Measurements from ENCODE around the gene FOXN1. TPM values are rescaled to one million over a fixed set of nuclear protein-coding genes. Genes with fewer than 3 reads are reported as not detected.

The FOXN1 gene
- polyA plus RNA-seq, 4 donors: 0.47 to 0.62 (median 0.61) TPM

DNA sequence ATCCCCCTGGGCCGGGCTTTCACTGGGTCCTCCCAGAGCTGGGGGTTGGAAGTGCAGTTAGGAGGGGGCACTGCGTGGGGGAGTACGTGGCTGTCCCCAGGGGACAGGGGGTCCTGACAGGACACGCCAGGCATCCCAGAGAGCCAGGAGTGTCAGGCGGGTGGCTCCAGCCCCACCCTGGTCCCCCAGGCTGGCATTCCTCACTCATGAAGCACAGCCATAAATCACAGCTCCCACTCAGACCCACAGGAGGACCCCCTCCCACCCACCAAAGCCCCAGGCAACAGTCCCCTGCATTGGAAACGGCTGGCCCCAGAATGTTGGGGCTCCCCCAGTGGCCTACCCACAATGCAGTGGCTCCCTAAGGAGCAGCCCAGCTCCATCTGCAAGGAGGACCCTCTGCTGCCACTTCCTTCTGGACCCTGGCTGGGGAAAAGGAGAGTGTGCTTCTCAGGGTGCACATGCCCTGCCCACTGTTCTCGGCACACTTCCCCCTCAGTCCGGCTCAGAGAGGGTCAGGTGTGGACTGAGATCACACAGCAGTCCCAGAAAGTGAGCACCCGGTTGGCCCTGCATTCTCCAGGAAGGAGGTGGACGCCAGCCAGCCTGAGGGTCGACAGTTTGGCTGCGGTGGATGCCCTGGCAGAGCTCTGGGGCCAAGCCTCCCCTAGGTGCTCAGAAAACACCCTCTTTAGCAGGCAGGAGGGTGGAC, 7.3 kb upstream of the FOXN1 start:
- DNase-seq (ENCODE audit: low read depth in 4 of 4, low spot score in 3 of 4): no peak

DNA sequence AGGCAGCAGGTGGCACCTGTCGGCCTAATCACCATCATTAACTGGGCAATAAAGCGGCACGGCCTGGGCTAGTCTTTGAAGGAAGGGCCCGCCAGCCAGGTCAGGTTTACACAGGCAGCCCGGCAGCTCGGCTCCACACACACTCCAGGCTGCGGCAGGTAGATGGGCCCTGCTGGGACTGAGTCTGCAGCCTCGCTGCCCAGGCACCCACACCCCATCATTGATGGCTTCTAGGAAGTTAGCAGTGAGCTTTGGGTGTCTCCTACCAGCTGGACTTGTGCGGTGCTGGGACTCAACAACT, 6.8 kb upstream of the FOXN1 start:
- DNase-seq (ENCODE audit: low read depth in 4 of 4, low spot score in 3 of 4): no peak

DNA sequence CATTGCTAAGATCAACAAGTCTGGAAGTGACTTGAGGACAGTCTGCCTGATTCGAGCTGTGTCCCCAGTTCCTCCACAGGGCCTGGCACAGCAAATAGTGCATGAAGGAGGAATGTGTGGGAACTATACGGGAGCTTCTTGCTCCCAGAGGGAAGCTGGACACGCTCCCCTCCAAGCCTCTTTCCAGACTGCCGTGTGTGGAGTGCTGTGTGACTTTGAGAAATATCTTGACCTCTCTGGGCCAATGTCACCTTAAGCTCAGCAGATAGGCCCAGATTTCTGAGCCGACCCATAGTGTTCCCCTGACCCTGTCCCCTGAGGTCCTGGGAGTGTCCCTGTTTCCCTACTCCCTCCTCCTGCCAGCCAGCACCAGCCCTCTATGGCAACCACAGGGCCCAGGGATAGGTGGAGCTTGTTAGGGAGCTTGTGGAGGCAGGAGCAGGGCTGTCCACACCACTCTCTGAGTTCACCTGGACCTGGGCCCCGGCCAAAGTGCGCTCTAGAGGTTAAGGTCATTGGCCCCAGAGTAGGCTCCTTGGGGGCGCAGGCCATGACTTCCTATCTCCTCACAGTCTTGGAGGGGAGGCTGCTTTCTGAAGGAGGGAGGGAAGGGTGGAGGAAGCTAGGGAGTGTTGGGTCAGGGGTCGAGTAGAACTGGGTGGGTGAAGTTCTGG, 6.3 kb upstream of the FOXN1 start:
- DNase-seq (ENCODE audit: low read depth in 4 of 4, low spot score in 3 of 4): no peak

DNA sequence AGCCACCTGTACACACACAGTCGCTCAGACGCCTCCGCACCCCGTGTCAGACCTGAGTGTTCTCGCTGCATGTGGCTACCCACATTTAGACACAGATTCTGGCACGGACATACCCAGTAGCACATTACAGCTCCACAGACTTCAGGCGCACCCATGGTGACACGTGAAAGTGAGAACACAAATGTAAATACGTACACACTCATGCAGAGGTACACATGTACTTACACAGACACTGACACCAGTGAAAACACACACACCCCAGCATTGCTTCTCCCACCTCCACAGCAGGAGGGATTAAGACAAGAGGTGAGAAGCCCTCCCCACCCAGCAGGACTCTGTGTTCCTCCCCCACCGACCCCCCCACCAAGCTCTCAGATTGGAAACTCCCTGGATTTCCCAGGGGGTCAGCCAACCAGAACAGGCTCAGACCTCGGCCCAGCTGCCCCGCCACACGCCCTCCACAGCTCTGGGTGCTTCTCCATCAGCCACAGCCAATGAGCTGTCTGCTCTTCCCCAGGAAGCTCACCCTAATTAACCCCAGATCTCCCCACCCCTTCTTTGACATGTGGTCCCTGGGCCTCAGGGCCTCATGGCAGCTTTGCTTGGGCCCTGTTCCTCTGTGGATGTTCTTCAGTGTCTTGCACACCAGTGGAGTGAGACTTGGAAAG, 5.3 kb upstream of the FOXN1 start:
- DNase-seq (ENCODE audit: low read depth in 4 of 4, low spot score in 3 of 4): no peak

DNA sequence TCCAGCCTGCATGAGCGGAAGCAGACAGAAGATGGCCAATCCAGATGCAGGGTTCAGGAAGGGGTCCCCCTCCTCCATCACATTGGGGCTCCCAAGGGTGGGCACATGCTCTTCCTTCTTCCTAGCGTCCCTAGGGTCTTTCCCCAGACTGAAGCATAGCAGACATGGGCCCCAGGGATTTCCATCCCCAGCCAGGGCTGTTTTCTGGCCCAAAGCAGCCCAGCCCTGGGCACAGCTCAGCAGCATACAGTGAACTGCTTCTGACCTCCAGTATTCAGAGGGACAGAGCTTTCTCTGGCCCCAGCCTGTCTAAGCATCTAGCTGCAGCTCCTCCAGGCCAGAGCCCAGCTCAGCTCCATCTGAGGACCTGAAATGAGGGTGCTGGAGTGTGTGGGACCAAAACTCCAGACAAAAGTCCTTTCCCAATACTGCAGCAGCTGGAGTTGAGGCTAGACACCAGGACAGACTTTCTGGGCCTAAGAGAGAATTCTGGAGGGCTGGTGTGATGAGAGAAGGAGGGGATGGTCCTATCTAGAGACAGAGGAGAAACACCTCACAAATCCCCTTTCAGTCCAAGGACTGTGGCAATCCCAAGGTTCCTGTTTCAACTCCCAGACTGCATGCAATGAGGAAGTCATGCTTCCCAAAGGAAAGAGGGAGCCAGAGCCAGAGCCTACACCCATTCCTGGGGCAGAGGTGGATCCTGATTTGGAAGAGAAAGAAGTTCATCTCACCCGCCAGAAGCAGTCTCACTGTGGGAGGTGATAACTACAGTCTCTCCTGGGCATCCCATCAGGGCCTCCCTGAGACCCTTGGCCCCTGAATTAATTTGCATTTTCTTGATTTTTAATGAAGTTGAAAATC, 4.5 kb upstream of the FOXN1 start:
- DNase-seq (ENCODE audit: low read depth in 4 of 4, low spot score in 3 of 4): no peak

DNA sequence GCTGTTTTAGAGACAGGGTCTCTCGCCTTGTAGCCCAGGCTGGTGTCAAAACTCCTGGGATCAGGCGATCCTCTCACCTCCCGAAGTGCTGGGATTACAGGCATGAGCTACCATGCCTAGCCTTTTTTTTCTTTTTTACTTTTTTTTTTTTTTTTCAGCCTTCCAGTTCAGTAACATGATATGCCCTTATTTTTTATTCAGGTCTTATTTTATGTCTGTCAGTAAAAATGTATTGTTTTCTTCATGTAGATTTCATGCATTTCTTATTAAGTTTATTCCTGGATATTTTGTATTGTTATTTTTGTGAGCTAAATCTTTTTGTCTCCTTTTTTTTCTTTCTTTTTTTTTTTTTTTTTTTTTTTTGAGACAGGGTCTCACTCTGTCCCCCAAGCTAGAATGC, 2.7 kb upstream of the FOXN1 start:
- DNase-seq (ENCODE audit: low read depth in 4 of 4, low spot score in 3 of 4): no peak

DNA sequence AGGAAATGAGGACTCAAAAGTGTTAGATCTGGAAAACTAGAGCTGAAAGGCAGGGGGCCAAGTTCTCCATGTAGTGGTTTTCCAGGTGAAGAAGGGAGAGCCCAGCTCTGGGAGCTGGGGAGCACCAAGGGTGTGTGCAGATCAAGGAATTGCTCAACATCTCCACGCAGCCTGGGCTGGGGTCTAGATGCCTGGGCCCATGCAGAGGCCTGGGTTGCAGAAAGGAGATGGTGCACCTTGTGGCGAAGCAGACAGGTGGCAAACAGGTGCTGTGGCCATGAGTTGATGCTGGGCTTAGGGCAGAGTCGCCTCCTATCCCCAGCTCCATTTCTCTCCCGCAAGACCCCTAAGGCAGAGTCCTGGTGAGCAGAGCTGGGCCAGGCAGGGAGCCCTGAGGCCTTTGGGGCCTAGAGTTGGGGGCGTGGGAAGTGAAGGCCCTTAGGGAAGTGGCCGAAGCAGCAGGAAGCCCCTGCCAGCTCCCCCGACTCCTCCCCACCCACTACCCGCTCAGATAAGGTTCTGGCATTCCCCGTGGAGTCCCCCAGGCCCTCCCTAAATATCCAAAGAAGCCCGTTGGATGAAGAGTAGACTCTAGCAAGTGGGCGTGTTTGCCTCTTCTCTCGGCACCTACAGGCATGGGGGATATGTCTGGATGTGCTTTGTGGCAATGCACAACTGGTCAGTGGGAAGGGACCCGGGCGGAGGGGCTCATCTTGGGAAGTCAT, 777 bp downstream of the FOXN1 start:
- no peak for DNase-seq (ENCODE audit: low read depth in 4 of 4, low spot score in 3 of 4)

DNA sequence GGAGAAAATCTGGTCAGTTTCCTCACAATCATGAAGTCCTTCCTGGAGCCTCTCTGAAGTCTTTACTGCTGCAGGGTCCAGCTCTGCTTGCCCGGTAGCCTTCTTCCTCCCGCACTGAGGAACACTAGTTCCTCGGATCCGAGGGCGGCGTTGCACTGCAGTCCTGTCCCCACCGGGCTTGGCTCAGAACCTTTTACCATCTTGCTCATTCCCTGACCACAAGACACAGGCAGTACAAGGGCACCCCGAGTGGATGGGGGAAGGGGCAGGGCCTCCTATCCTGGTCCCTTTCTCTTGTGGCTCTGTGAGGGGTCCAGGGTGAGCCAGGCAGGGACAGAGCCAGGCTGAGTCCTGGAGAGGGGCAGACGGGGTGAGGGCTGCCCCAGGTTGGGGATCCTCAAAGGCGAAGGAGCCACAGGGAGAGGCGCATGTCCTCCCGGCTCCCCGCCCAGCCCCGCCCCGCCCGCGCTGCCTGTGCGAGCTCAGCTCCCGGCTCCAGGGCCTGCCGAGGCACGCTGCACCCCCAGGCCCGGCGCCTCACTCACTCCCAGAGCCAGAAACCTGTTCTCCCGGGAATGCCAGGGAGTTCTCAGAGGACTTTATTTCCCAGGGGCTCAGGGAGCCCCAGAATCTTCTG, 1.5 kb downstream of the FOXN1 start:
- no peak for DNase-seq (ENCODE audit: low read depth in 4 of 4, low spot score in 3 of 4)

DNA sequence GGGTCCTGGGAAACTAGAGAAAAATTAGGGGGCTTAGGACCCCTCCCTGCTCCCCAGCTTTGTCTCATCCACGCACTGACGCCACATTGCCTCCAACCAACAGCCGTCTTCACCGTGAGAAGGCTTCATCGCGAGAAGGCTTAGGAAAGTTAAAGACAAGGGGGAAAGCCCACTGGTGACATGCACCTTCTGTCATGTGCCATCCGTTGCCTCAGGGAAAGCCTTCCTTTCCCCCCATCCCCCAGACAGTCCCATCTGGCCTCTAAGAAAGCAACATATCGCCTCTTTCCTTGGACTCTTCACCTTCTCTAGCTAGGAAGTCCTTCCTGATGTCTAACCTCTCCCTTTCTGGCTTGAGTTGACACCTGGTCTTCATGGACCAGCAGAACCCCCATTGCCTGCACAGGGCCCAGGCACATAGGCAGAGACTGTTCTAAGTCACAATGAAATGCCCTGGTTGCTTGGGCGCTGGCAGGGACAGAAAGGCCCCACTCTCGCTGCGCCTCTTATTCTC, 2.1 kb downstream of the FOXN1 start:
- no peak for DNase-seq (ENCODE audit: low read depth in 4 of 4, low spot score in 3 of 4)

DNA sequence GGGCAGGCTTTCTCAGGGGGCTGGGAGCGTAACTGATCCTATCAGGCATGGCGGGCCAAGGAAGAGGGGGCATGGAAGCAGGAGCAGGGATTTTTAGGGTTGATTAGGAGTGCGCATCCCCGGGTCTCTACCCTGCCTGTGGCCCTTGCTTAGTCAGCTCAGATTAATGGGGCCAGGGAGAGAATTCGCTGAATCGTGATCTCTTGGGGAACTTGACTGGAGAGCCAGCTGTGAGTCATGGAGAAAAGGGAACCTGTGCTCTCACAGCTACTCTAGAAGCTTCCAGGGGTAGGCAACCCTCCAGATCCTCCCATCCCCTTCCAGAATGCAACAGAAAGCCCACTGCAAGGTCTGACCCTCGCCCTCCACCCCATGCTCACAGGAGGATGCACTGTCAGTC, 3.6 kb downstream of the FOXN1 start:
- no peak for DNase-seq (ENCODE audit: low read depth in 4 of 4, low spot score in 3 of 4)

DNA sequence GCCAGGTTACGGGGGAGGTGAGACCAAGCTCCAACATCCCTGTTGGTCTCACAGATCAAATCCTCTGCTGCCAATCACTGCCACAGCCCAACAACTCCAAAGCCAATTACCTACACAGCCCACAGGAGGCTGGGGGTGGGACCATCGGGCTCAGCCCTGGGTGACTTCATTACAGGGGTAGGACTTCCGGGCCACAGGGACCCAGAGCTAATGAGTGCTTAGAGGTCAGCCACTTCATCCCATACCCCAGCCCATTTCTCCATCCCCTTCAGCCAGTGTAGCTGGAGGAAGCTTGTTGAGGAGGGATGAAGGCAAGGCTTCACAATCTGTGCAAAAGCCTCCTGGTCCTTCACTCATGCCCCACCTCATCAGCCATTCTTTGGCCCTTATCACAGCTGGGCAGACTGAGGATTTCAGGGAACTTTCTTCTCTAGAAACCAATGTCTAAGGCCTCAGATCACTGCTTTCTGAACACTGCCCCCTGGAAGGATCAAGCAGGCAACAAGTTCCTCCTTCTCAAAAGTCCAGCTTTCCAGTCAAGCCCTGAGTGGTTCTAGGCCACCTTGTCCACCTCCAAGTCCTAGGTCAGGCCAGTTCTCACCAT, 5.8 kb downstream of the FOXN1 start:
- no peak for DNase-seq (ENCODE audit: low read depth in 4 of 4, low spot score in 3 of 4)

DNA sequence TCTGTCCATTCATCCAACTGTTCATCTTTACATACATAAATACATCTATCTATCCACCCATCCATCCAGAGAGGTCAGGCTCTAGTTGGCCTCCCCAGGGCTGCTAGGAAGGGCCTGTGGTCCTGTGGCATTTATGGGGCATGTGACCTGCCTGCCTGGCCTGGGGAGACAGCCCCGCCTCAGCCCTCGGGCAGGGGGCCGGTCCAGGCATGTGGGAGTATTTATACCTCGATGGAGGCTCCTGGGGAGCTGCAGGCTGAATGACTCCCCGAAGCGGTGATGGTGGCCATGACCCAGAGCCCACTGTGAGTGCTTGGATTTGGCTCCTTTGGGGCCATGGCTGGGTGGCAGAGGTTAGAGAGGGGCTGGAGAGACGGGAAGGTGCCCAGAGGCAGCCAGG, 7.3 kb downstream of the FOXN1 start:
- DNase-seq (ENCODE audit: low read depth in 4 of 4, low spot score in 3 of 4): no peak

DNA sequence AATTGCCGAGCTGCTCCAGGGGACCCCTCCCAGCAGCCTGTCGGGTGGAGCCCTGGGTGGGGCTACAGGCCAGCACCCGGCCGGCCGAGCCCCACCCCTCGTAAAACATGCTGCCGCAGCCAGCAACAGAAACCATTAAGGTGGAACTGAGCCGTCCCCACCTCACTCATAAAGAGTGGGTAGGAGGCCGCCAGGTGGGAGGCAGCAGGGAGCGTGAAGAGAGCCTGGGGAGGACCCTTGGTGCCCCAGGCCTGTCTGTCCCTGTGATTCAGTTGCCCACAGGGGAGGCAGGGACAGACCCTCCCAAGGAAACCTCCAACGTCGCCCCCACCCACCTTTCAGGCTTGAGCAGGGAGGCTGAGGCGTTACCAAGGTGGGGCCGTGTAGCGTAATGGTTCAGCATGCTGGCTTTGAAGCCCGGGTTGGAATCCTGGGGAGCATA, 8.4 kb downstream of the FOXN1 start:
- no peak for DNase-seq (ENCODE audit: low read depth in 4 of 4, low spot score in 3 of 4)

DNA sequence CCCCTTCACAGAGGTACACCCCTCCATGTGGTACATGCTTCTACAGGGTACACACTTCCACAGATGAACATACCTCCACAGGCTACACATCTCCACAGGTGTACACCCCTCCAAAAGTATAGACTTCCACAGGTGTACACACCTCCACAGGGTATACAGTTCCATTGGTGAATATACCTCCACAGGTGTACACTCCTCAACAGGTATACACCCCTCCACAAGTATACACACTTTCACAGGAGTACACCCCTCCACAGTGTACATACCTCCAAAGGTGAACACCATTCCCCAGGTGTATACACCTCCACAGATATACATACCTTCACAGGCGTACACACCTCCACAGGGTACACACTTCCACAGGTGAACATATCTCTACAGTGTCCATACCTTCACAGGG, 9.4 kb downstream of the FOXN1 start:
- DNase-seq (ENCODE audit: low read depth in 4 of 4, low spot score in 3 of 4): no peak

DNA sequence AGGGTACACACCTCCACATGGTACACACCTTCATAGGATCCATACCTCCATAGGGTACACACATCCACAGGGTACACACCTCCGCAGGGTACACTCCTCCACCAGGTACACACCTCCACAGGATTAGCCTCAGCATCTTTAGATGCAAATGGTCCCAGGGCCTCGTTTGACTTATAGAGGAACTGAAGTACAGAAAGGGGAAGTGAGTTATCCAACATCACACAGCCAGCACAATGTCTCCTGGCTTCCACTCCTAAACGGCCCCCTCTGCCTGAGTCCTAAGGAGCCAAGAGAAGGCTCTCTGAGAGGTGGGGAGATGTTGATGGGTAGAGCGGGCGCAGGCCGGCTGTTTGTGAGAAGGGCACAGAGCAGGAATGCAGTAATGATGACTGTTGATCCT, 12.0 kb downstream of the FOXN1 start:
- no peak for DNase-seq (ENCODE audit: low read depth in 4 of 4, low spot score in 3 of 4)

DNA sequence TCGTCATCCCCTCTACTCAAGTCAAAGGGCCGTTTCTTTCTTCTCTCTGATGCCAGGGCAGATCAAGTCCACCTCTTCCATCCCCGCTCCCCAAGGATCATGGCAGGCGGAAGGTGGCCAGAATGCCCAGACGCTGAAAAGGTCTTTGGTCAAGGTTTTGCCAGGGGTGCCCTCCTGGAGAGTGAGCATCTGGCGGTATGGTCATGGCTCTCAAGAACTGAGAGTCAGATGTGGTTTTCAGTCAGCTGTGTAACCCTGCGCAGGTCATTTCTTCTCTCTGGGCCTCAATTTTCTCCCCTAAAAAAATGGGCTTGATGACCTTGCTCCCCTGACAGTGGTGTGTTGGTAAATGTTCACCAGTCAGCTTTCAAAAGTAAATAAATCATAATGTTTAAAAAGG, 12.4 kb downstream of the FOXN1 start:
- DNase-seq (ENCODE audit: low read depth in 4 of 4, low spot score in 3 of 4): no peak

DNA sequence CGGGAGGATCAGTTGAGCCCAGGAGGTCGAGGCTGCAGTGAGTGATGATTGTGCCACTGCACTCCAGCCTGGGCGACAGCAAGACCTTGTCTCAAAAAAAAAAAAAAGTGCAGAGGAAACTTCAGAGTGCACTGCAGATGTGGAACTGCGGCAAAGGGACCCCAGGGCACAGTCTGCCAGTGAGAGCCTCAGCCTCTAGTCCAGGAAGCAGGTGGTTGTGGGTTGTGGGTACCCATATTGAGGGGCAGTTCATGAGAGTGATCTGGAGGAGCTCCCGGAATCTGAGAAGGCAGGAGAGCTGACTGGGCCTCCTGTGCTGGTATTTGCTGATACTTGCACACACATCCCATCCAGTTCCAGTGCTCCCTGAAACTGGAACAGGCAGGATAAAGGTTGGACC, 13.1 kb downstream of the FOXN1 start:
- DNase-seq (ENCODE audit: low read depth in 4 of 4, low spot score in 3 of 4): no peak

DNA sequence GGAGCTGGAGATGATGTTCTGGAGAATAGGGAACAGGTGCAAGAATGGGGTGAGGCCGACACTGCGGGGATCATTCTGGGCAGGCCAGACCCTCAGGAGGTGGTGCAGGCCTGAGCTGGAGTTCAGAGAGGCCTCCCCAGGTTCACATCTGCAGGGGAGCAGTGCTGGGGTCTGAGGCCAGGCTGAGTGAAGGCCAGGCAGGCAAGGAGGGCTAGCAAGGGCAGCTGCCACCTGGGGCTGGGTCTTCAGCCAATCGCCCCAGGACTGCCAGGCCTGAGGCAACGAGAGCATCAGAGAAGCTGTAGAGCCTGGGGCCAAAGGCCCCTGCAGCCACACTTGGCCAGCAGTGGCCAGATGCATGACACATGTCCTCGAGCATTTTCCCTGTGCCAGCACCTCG, 14.5 kb downstream of the FOXN1 start:
- DNase-seq (ENCODE audit: low read depth in 4 of 4, low spot score in 3 of 4): no peak

DNA sequence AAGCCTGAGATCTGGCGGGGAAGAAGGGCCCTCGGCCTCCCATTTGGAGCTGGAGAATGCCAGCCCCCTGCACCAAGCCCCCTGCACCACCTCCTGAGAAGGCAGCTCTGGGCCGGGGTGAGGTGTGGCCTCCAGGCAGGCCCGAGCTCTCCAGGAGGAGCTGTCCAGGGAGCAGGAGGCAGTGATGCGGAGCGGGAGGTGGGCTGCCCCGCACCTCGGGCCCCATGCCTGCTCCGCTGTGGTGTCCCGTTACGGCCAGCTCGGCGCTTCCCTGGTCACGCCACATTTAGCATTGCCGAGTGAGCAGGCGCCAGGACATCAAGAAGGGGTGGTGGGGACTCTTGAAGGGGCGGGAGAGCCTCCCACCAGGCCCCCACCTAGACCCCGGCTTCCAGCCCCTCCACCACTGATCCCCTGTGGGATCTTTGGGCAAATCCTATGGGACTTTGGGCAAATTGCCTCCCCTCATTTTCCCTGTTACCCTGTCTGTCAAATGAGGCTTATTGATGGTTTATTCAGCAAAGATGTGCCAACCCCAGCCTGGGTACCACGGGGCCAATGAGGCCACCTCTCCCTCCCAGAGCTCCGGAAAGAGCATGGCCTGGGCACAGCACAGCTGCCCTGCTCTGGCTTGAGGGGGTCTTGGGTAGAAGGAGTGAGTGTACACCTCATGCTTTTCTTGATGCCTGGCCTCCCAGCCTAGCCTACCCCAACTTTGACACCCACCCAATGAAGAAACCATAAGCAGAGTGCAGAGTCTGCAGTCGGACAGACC, 15.3 kb downstream of the FOXN1 start:
- DNase-seq (ENCODE audit: low read depth in 4 of 4, low spot score in 3 of 4): peak in 3 of 4 donors; percentile 43 to 62 (median 54)

Measured in right renal pelvis (tissue), 4 donors.